GM03348 (cell line): ENCODE measurements around the gene CHRD.
"Not testable (repeated sequence)": the region's sequence is repeated elsewhere in the genome, so short reads cannot be mapped to it uniquely, and the experiment has no call there.

Source experiments
- DNase-seq: peaks from one replicate; pipeline ENCODE4 v3.0.0; 2012; ENCODE audit warnings: low spot score

Gene CHRD

DNA sequence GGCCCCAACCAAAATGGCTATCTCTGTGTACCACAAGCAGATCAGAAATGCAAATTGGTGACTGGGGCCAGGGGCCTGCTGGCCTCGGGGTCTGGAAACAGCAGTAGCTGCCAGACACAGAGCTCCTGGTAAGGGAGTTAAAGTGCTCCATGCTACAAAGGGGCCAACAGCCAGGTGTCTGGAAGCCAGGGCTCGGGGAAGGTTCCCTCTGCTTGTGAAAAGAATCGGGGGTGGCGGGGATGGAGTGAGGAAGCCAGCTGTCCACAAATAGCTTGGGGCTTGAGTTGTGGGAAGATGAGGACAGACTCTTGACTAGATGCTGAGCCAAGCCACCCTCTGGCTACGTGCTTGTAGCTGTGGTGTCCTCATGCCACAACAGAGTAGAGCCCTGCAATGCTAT, 39.3 kb downstream of the CHRD start:
- DNase-seq = no peak

DNA sequence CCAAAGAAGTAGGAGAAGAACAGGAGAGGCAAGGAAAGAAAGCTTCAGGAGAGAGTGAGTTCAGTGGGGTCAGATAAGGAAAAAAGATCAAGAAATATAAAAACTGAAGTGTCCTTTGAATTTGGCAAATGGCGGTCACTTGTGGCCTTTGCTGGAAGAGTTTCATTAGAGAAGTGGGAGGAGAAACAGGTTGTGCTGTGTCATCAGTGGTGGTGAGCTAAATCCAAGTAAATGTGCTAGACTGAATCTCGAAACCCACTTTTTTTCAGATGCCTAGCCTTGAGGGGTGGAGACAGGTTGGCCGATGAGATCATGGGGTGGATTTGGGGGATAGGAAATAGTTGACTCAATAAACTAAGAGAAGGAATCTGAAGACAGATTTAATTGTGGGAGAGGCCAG, 43.7 kb downstream of the CHRD start:
- no peak for DNase-seq

DNA sequence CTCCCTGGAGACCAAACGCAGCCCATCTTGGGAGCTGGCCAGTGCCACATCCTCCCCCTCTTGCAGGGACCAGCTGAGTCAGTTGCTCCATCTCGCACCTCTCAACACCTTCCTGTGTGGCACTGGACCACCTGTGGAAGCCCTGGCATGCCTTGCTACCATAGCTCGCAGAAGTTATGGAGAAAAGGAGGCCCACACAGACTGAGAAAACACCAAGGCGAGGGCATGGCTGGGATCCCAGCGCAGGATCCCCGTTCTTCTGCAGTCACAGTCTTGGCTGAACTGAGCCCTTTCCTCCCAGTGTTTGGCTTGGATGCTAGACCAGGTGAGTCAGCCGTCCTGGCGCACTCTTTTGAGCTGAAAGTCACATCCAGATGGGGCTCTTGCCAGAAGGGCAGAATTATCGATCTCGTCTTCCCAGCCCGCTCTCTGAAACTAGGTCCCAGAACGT, 46.9 kb downstream of the CHRD start:
- DNase-seq = no peak

GRCh38 chr3:184428561-184429175, 48.8 kb downstream of the CHRD start:
- DNase-seq = peak; percentile 64

GRCh38 chr3:184429786-184430185, 49.9 kb downstream of the CHRD start:
- DNase-seq = no peak

DNA sequence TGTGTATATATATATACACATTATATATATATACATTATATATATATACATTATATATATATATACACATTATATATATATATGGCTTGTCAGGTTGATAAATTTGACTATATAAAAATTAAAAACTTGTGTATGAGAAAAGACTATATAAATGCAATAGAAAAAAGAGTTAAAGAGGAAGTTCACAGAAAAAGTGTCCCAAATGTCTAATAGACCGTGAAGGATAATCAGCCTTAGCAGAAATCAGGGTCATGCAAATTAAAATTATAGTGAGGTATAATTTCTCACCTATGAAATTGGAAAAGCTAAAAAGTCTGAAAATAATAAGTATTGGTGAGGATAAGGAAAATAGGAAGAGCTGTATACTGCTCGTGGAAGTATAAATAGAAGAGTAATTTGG, 51.1 kb downstream of the CHRD start:
- DNase-seq = no peak

DNA sequence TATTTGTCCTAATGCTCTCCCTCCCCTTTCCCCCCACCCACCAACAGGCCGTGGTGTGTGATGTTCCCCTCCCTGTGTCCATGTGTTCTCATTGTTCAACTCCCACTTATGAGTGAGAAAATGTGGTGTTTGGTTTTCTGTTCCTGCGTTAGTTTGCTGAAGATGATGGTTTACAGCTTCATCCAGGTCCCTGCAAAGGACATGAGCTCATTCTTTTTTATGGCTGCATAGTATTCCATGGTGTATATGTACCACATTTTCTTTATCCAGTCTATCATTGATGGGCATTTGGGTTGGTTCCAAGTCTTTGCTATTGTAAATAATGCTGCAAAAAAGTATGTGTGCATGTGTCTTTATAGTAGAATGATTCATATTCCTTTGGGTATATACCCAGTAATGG, 53.3 kb downstream of the CHRD start:
- not testable (repeated sequence) for DNase-seq

DNA sequence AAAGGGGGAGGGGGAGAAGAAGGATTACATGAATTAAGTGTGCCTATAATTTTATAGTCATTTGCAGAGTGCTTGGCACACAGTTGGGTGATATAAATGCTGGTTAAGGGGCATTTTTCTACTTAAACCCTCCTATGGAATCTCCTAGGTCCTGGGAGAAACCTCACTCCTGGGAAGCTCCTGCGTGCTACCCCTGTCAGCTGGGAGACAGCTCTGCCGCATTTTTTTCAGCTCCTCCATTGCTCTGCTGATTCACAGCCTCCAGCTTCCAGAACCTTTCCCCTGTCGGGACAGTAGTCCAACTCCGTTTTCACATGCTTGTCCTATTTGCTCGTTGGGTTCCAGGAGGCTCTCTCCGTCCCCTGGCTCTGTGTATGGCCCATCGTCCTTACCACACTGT, 59.2 kb downstream of the CHRD start:
- DNase-seq = no peak
